ENCODE results near the gene GTPBP1.
A peak's percentile ranks its signal among the peaks of the same experiment; 100 is the strongest.

Gene GTPBP1

GRCh38 chr22:38706901-38707195 is 1.1 kb downstream of the GTPBP1 start:
- peak overlapping the region; percentile 96 for H3K4me3 ChIP-seq (ENCODE audit: low read depth, low read length)
- TF ChIP-seq CTCF (IDR thresholded peaks at IDR 0.05; ENCODE audit: low read depth, low read length) = no peak
- no peak for TF ChIP-seq POLR2A (IDR thresholded peaks at IDR 0.05; ENCODE audit: extremely low read depth, insufficient read length)
- TF ChIP-seq MYC (IDR thresholded peaks at IDR 0.05; ENCODE audit: low read depth, low read length) = no peak
- TF ChIP-seq MAX (IDR thresholded peaks at IDR 0.05; ENCODE audit: low read depth, low read length) = no peak
- no peak for DNase-seq (ENCODE audit: low read depth)

GRCh38 chr22:38707346-38707745 is 1.6 kb downstream of the GTPBP1 start:
- H3K4me3 ChIP-seq (ENCODE audit: low read depth, low read length) = peak overlapping the region; percentile 96
- DNase-seq (ENCODE audit: low read depth) = peak; percentile 52
- TF ChIP-seq MYC (IDR thresholded peaks at IDR 0.05; ENCODE audit: low read depth, low read length) = no peak
- no peak for TF ChIP-seq POLR2A (IDR thresholded peaks at IDR 0.05; ENCODE audit: extremely low read depth, insufficient read length)
- no peak for TF ChIP-seq MAX (IDR thresholded peaks at IDR 0.05; ENCODE audit: low read depth, low read length)
- no peak for TF ChIP-seq CTCF (IDR thresholded peaks at IDR 0.05; ENCODE audit: low read depth, low read length)

- no peak for DNase-seq (ENCODE audit: low read depth)
- peak overlapping the region; percentile 96 for H3K4me3 ChIP-seq (ENCODE audit: low read depth, low read length)
- TF ChIP-seq MYC (IDR thresholded peaks at IDR 0.05; ENCODE audit: low read depth, low read length) (no peak), POLR2A (IDR thresholded peaks at IDR 0.05; ENCODE audit: extremely low read depth, insufficient read length) (no peak), CTCF (IDR thresholded peaks at IDR 0.05; ENCODE audit: low read depth, low read length) (no peak), MAX (IDR thresholded peaks at IDR 0.05; ENCODE audit: low read depth, low read length) (no peak)
Observed at GRCh38 chr22:38707984-38708383, 2.2 kb downstream of the GTPBP1 start.

GRCh38 chr22:38709306-38709705 is 3.6 kb downstream of the GTPBP1 start:
- TF ChIP-seq MYC (IDR thresholded peaks at IDR 0.05; ENCODE audit: low read depth, low read length) = no peak
- DNase-seq (ENCODE audit: low read depth) = no peak
- no peak overlapping the region for H3K4me3 ChIP-seq (ENCODE audit: low read depth, low read length)

- no peak for DNase-seq (ENCODE audit: low read depth)
- no peak for TF ChIP-seq POLR2A (IDR thresholded peaks at IDR 0.05; ENCODE audit: extremely low read depth, insufficient read length)
- TF ChIP-seq MAX (IDR thresholded peaks at IDR 0.05; ENCODE audit: low read depth, low read length) = no peak
- no peak for TF ChIP-seq CTCF (IDR thresholded peaks at IDR 0.05; ENCODE audit: low read depth, low read length)
- TF ChIP-seq MYC (IDR thresholded peaks at IDR 0.05; ENCODE audit: low read depth, low read length) = no peak
- H3K4me3 ChIP-seq (ENCODE audit: low read depth, low read length) = no peak overlapping the region
Observed at GRCh38 chr22:38710351-38710750, 4.6 kb downstream of the GTPBP1 start.

- H3K4me3 ChIP-seq (ENCODE audit: low read depth, low read length) = no peak overlapping the region
- no peak for TF ChIP-seq MAX (IDR thresholded peaks at IDR 0.05; ENCODE audit: low read depth, low read length)
- TF ChIP-seq CTCF (IDR thresholded peaks at IDR 0.05; ENCODE audit: low read depth, low read length) = no peak
- no peak for TF ChIP-seq MYC (IDR thresholded peaks at IDR 0.05; ENCODE audit: low read depth, low read length)
- no peak for TF ChIP-seq POLR2A (IDR thresholded peaks at IDR 0.05; ENCODE audit: extremely low read depth, insufficient read length)
- DNase-seq (ENCODE audit: low read depth) = no peak
Observed at GRCh38 chr22:38710866-38711265, 5.1 kb downstream of the GTPBP1 start.

Data from NB4 (cell line).